CD8-positive, alpha-beta memory T cell (primary cell): ENCODE results near the gene EPB41L4A. TPM values are rescaled to one million over a fixed set of nuclear protein-coding genes. Genes with fewer than 3 reads are reported as not detected.
A peak's percentile ranks its signal among the peaks of the same experiment; 100 is the strongest.
"Not testable (repeated sequence)": the region's sequence is repeated elsewhere in the genome, so short reads cannot be mapped to it uniquely, and the experiment has no call there.

Experiments used
- CTCF ChIA-PET: fragments of 350-600 bp; sonication (Branson Sonifier 250); formaldehyde crosslinking; loops from one replicate; lab custom pipeline; 2021; ENCODE audit warnings: antibody characterized with exemption; lab: Charles Lee
- POLR2A ChIA-PET: fragments of 350-600 bp; sonication (Branson Sonifier 250); formaldehyde crosslinking; loops from one replicate; lab custom pipeline; 2021; ENCODE audit warnings: antibody characterized with exemption; lab: Charles Lee
- DNase-seq, 5 donors: peaks; one replicate each; pipeline versions ENCODE4 v3.0.0 to v3.0.0-alpha.2; 2020 to 2022; ENCODE audit warnings: mixed read lengths in 1 of 5
- H3K27ac ChIP-seq: one replicate; pipeline ENCODE4 v1.7.0; 2013; ENCODE audit warnings: low read depth, mild to moderate bottlenecking, low read length, moderate library complexity
- H3K27me3 ChIP-seq: 2 replicates; pipeline ENCODE4 v1.7.0; 2013; ENCODE audit warnings: low read length, mild to moderate bottlenecking; ENCODE audit not compliant: insufficient read depth, poor library complexity, severe bottlenecking
- H3K36me3 ChIP-seq: 2 replicates; pipeline ENCODE4 v1.7.0; 2013; ENCODE audit warnings: mild to moderate bottlenecking, low read length, moderate library complexity; ENCODE audit not compliant: insufficient read depth
- H3K4me1 ChIP-seq: 2 replicates; pipeline ENCODE4 v1.7.0; 2013; ENCODE audit warnings: mild to moderate bottlenecking, low read length, moderate library complexity; ENCODE audit not compliant: insufficient read depth
- H3K4me3 ChIP-seq: 2 replicates; pipeline ENCODE4 v1.7.0; 2013; ENCODE audit warnings: mild to moderate bottlenecking, low read length
- H3K9me3 ChIP-seq: 2 replicates; pipeline ENCODE4 v1.7.0; 2013; ENCODE audit warnings: mild to moderate bottlenecking, low read length
- H3K27ac Mint-ChIP-seq, 8 donors: one replicate each; pipeline ENCODE4 v1.8.0; 2020 to 2021; ENCODE audit warnings: mixed read lengths in 8 of 8, mild to moderate bottlenecking in 6 of 8, inconsistent platforms in 3 of 8, moderate library complexity in 3 of 8
- H3K27me3 Mint-ChIP-seq, 2 donors: one replicate each; pipeline ENCODE4 v1.8.0; 2020 to 2021; ENCODE audit warnings: mixed read lengths in 2 of 2, mild to moderate bottlenecking in 1 of 2, moderate library complexity in 1 of 2
- H3K36me3 Mint-ChIP-seq, 3 donors: one replicate each; pipeline ENCODE4 v1.8.0; 2020 to 2021; ENCODE audit warnings: mixed read lengths in 3 of 3, inconsistent platforms in 1 of 3, mild to moderate bottlenecking in 1 of 3
- H3K4me1 Mint-ChIP-seq, 3 donors: one replicate each; pipeline ENCODE4 v1.8.0; 2020 to 2021; ENCODE audit warnings: mixed read lengths in 3 of 3, inconsistent platforms in 1 of 3, mild to moderate bottlenecking in 1 of 3
- H3K4me3 Mint-ChIP-seq, 7 donors: one replicate each; pipeline ENCODE4 v1.8.0; 2020 to 2021; ENCODE audit warnings: mixed read lengths in 7 of 7, mild to moderate bottlenecking in 6 of 7, moderate library complexity in 4 of 7, inconsistent platforms in 2 of 7
- H3K9me3 Mint-ChIP-seq, 5 donors: one replicate each; pipeline ENCODE4 v1.8.0; 2020 to 2022; ENCODE audit warnings: mixed read lengths in 5 of 5, mild to moderate bottlenecking in 3 of 5, moderate library complexity in 2 of 5, inconsistent platforms in 1 of 5
- polyA plus RNA-seq: library from polyadenylated mRNA; unstranded; fragments of 300-500 nt; fragmentation: Illumina TruSeq; gene quantifications from one replicate; pipeline ENCODE4 v1.2.3, GENCODE V29; 2021
- total RNA-seq, 2 experiments: library from RNA; stranded (reverse); gene quantifications; one replicate each; pipeline ENCODE4 v1.2.3, GENCODE V29; 2021

The EPB41L4A gene
- total and polyA plus RNA-seq, 3 experiments from 2014 or later, result 0.04 to 0.45 (median 0.31) TPM

DNA sequence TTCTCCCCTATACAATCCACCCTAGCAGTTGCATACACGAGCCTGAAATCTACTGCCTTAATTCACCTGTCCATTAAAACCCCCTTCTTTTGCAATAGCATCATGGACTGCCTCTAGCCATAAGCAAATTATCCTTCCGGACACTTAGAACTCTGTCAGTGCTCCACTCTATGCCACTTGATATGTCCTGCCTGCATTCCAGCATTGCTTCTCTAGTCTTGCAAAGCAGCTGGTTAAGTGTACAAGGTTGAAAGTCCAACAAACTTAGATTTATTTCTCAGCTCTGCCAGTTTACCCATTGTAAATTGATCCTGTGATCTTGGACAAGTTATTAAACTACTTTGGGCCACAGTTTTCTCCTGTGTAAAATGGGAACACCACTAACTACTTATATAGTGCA is 197.9 kb downstream of the EPB41L4A start:
- Histone ChIP-seq H3K27me3 (no peaks in the 10 kb centered on the region), H3K27ac (no peak overlapping the region), H3K4me3 (no peak overlapping the region), H3K9me3 (no peaks in the 10 kb centered on the region), H3K36me3 (no peaks in the 10 kb centered on the region), H3K4me1 (no peaks in the 10 kb centered on the region)
- Mint-ChIP-seq H3K36me3 (no peaks in the 10 kb centered on the region), H3K4me3 (no peak overlapping the region), H3K9me3 (no peaks in the 10 kb centered on the region), H3K4me1 (no peaks in the 10 kb centered on the region), H3K27ac (no peak overlapping the region), H3K27me3 (peaks cover 3% of the 10 kb centered on the region in 2 donors)
- POLR2A ChIA-PET, result no interaction called here
- CTCF ChIA-PET, result no interaction called here
- DNase-seq, result no peak

DNA sequence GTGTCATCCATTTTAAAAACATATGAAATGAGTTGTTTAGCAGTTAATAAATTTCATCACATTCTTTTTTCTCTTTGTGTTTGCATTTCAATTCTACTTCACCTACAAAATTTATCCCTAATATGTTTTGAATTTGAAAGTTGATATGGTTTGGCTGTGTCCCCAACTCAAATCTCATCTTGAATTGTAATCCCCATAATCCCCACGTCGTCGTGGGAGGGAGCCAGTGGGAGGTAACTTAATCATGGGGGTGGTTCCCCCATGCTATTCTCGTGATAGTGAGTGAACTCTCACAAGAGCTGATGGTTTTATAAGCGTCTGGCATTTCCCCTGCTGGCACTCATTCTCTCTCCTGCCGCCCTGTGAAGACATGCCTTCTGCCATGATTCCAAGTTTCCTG is 200.1 kb downstream of the EPB41L4A start:
- Mint-ChIP-seq H3K36me3 (no peaks in the 10 kb centered on the region), H3K9me3 (no peaks in the 10 kb centered on the region), H3K27ac (no peak overlapping the region), H3K4me1 (no peaks in the 10 kb centered on the region), H3K27me3 (peaks cover 3 to 9% of the 10 kb centered on the region in 2 donors), H3K4me3 (no peak overlapping the region)
- ChIA-PET POLR2A (no interaction called here), CTCF (no interaction called here)
- no peaks in the 10 kb centered on the region for H3K27me3 ChIP-seq
- no peaks in the 10 kb centered on the region for H3K36me3 ChIP-seq
- H3K27ac ChIP-seq, result no peak overlapping the region
- H3K9me3 ChIP-seq, result no peaks in the 10 kb centered on the region
- DNase-seq, result no peak
- H3K4me1 ChIP-seq, result no peaks in the 10 kb centered on the region
- no peak overlapping the region for H3K4me3 ChIP-seq

DNA sequence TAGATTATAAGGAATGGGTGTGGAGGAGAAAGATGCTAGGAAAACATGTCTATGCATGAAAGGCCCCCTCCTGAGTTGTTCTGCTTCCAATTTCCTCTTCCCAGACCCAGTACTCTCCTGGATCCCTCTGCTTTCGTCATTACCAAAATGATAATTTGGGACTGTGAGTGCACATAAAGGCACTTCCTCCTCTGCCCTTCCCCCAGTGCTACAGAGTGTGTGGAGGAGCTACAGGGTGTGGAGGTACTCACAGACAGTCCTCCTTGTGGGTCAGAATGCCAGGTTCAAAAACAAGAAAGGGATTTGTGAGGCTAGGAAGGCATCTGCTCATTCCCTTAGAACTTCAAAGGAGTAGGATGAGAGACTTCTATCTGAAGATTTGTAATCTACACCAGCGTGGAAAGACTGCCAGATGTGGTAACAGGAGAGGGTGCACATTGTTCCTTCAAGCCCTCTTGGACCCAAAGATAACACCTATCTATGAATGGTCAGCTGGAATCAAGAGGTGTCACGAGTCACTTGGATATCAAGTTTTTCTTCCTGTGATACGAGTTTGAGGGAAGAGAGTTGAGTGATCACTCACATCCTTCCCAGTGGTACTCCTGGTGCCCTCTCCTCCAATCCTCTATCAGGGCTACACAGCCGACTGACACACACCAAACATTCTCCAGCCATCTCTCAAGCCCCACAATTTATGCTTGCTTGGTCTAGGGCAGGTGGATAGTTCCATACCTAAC is 201.1 kb downstream of the EPB41L4A start:
- Histone ChIP-seq H3K27ac (no peak overlapping the region), H3K4me3 (no peak overlapping the region), H3K27me3 (no peaks in the 10 kb centered on the region), H3K4me1 (no peaks in the 10 kb centered on the region), H3K9me3 (no peaks in the 10 kb centered on the region), H3K36me3 (no peaks in the 10 kb centered on the region)
- peaks cover 3 to 11% of the 10 kb centered on the region in 2 donors for H3K27me3 Mint-ChIP-seq
- ChIA-PET CTCF (interaction anchor here (1.7 kb wide), 1 partner anchor 18 kb away, joined by 3 read pairs; no protein-coding TSS in a partner anchor), POLR2A (no interaction called here)
- no peak overlapping the region for H3K4me3 Mint-ChIP-seq
- H3K9me3 Mint-ChIP-seq, result no peaks in the 10 kb centered on the region
- peak overlapping the region in 1 of 8 donors; percentile 75 for H3K27ac Mint-ChIP-seq
- no peak for DNase-seq
- no peaks in the 10 kb centered on the region for H3K36me3 Mint-ChIP-seq
- H3K4me1 Mint-ChIP-seq, result no peaks in the 10 kb centered on the region

DNA sequence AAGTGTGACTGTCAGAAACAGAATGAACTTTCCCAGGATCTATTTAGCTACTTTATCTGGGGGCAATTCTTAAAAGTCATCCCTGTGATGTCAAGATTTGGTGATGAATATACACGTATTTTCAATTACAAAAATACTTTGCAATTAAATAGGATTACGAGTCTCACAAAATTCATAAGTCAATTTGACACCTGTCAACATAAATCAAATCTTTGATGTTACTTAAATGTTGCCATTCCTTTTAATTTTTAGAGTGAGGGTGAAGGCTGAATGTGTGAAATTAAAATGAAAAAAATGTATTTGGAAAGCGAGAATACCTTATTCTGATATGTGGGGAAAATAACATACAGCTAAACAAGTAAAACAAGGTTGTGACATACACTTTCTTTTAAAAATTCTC is 202.9 kb downstream of the EPB41L4A start:
- no peak overlapping the region for H3K27ac ChIP-seq
- no peaks in the 10 kb centered on the region for H3K36me3 ChIP-seq
- no peak overlapping the region for H3K4me3 ChIP-seq
- no peaks in the 10 kb centered on the region for H3K27me3 ChIP-seq
- ChIA-PET POLR2A (no interaction called here), CTCF (no interaction called here)
- no peak overlapping the region for H3K27ac Mint-ChIP-seq
- no peaks in the 10 kb centered on the region for H3K36me3 Mint-ChIP-seq
- no peak for DNase-seq
- H3K27me3 Mint-ChIP-seq, result peaks cover 3 to 8% of the 10 kb centered on the region in 2 donors
- H3K4me3 Mint-ChIP-seq, result no peak overlapping the region
- H3K9me3 ChIP-seq, result no peaks in the 10 kb centered on the region
- no peaks in the 10 kb centered on the region for H3K4me1 Mint-ChIP-seq
- no peaks in the 10 kb centered on the region for H3K4me1 ChIP-seq
- H3K9me3 Mint-ChIP-seq, result no peaks in the 10 kb centered on the region

DNA sequence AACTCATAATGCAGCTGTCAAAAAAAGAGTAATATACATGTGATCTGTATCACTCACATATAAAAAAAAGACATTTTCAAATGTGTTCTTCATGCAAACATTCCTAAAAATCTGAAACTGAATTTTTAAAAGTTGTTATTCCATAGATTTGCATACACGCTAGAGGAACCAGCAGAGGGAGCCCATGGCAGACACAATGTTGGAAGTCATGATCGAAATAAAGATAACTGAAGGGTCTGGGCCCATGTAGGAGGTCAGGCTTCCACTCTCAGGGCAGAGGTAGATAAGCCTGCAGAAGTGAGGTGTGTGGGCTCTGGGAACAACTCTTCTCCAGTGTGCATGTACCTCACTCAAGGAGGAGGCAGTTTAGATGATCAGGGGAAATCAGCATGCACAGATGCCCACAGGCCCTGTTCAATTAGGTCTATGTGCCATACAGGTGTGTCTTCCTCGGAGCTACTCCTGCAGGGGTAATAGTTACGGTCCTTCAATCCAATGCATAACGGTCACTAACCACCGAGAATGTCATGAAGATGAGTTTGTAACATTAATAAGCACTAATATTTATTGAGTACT is 208.6 kb downstream of the EPB41L4A start:
- H3K9me3 ChIP-seq, result no peaks in the 10 kb centered on the region
- Mint-ChIP-seq H3K27me3 (peaks cover 1 to 29% of the 10 kb centered on the region in 2 donors), H3K36me3 (peaks cover 0 to 5% (median 0%) of the 10 kb centered on the region in 3 donors), H3K4me3 (no peak overlapping the region), H3K27ac (no peak overlapping the region), H3K4me1 (no peaks in the 10 kb centered on the region), H3K9me3 (no peaks in the 10 kb centered on the region)
- H3K4me3 ChIP-seq, result no peak overlapping the region
- no peak for DNase-seq
- peaks cover 3% of the 10 kb centered on the region for H3K27me3 ChIP-seq
- H3K36me3 ChIP-seq, result no peaks in the 10 kb centered on the region
- H3K4me1 ChIP-seq, result no peaks in the 10 kb centered on the region
- ChIA-PET POLR2A (no interaction called here), CTCF (no interaction called here)
- H3K27ac ChIP-seq, result no peak overlapping the region

DNA sequence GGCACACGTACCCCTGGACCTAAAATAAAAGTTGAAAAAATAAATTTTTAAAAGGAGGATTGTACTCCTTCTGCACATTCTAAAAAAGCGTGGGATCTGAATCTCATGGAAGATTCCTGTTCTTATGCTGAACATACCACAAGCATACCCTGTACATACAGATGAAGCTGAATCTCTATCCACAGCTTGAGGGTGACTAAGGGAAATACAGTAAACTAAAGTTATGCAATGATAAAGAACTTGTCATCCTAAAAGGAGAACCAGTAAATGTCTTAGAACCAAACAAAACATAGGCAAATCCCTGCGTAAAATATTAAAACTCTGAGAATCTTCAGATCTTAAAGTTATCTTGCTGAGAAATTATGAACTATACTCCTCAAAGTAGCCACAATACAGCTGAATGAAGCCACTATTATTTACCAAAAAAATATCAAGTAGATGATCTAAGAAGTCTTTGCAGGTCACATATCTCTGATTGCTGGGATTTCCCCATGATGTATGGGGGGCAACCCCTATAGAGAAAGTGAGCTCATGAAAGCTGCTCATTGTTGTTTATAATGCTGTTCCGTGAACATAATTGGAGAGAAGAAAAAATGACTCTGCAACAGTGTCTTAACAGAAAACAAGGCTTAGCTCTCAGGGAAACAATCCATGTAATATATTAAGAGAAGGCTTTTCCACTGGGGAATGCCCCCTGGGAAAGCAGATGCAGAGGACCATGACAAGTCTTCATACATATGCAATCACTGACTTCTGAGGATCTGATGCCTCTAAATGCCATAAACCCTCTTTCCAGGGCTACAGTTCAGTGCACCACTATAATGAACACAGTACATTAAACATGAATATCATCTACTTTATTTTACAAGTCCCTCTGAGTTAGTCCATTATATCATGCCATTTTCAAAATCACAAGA is 210.1 kb downstream of the EPB41L4A start:
- Mint-ChIP-seq H3K4me1 (no peaks in the 10 kb centered on the region), H3K36me3 (peaks cover 0 to 5% (median 0%) of the 10 kb centered on the region in 3 donors), H3K9me3 (no peaks in the 10 kb centered on the region), H3K4me3 (no peak overlapping the region), H3K27me3 (peaks cover 7 to 42% of the 10 kb centered on the region in 2 donors), H3K27ac (no peak overlapping the region)
- no peaks in the 10 kb centered on the region for H3K4me1 ChIP-seq
- ChIA-PET POLR2A (no interaction called here), CTCF (no interaction called here)
- no peaks in the 10 kb centered on the region for H3K9me3 ChIP-seq
- H3K27ac ChIP-seq, result no peak overlapping the region
- no peaks in the 10 kb centered on the region for H3K36me3 ChIP-seq
- no peak overlapping the region for H3K4me3 ChIP-seq
- H3K27me3 ChIP-seq, result peaks cover 3% of the 10 kb centered on the region
- DNase-seq, result no peak

DNA sequence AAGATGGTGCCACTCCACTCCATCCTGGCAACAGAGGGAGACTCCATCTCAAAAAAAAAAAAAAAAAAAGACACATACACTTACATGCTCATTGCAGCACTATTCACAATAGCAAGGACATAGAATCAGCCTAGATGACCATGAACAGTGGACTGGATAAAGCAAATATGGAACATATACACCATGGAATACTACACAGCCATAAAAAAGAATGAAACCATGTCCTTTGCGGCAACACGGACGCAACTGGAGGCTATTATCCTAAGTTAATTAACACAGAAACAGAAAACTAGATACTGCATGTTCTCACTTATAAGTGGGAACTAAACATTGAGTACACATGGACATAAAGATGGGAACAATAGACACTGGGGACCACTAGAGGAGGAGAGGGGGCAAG is 210.9 kb downstream of the EPB41L4A start:
- POLR2A ChIA-PET, H3K27me3 ChIP-seq, H3K36me3 ChIP-seq, H3K9me3 Mint-ChIP-seq, H3K27ac Mint-ChIP-seq, H3K36me3 Mint-ChIP-seq, H3K4me3 Mint-ChIP-seq, CTCF ChIA-PET, H3K4me3 ChIP-seq, H3K27ac ChIP-seq, H3K9me3 ChIP-seq, DNase-seq, H3K4me1 ChIP-seq, H3K4me1 Mint-ChIP-seq: not testable (repeated sequence)
- H3K27me3 Mint-ChIP-seq, result peaks cover 9 to 44% of the 10 kb centered on the region in 2 donors

DNA sequence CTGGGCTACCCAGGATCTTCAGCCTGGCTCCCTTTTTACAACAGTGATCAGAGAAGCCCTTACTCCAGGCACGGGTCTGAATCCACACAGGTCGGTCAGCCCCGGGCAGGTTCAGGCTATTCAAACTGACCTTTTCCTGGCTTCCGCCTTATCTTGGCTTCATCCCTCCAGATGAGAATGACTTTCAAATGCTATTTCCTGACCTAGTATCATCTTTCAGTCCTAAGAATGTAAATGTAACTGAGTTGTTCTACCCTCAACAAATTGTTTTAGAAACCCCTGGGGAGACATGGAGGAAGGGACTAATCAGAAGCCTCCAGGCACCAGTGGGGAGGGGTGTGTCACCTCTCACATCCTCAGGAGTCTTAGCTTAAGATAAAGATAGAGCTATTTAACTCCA is 213.2 kb downstream of the EPB41L4A start:
- peaks cover 13 to 60% of the 10 kb centered on the region in 2 donors for H3K27me3 Mint-ChIP-seq
- ChIA-PET POLR2A (no interaction called here), CTCF (no interaction called here)
- peaks cover 3% of the 10 kb centered on the region for H3K27me3 ChIP-seq
- H3K4me1 ChIP-seq, result no peaks in the 10 kb centered on the region
- no peak overlapping the region for H3K4me3 ChIP-seq
- H3K4me3 Mint-ChIP-seq, result no peak overlapping the region
- H3K36me3 ChIP-seq, result no peaks in the 10 kb centered on the region
- H3K9me3 Mint-ChIP-seq, result no peaks in the 10 kb centered on the region
- H3K27ac ChIP-seq, result no peak overlapping the region
- H3K9me3 ChIP-seq, result no peaks in the 10 kb centered on the region
- peaks cover 0 to 5% (median 2%) of the 10 kb centered on the region in 3 donors for H3K36me3 Mint-ChIP-seq
- no peak for DNase-seq
- H3K27ac Mint-ChIP-seq, result peak overlapping the region in 1 of 8 donors; percentile 47
- no peaks in the 10 kb centered on the region for H3K4me1 Mint-ChIP-seq
